ENCODE measurements around the gene CYB5A. TPM values are rescaled to one million over a fixed set of nuclear protein-coding genes. Genes with fewer than 3 reads are reported as not detected.

CYB5A gene
- total RNA-seq, 1 donor = 3.8 TPM

- Histone ChIP-seq H3K4me1 (ENCODE audit: insufficient read depth, low read length) (peaks cover 46% of the 10 kb centered on the region), H3K4me3 (ENCODE audit: low read length) (no peak overlapping the region), H3K27me3 (ENCODE audit: insufficient read depth, low read length) (no peaks in the 10 kb centered on the region), H3K9me3 (ENCODE audit: low read depth, low read length) (no peaks in the 10 kb centered on the region)
Measured at GRCh38 chr18:74251297-74252038, 40.3 kb downstream of the CYB5A start.

- Histone ChIP-seq H3K4me3 (ENCODE audit: low read length) (no peak overlapping the region), H3K27me3 (ENCODE audit: insufficient read depth, low read length) (no peaks in the 10 kb centered on the region), H3K9me3 (ENCODE audit: low read depth, low read length) (no peaks in the 10 kb centered on the region), H3K4me1 (ENCODE audit: insufficient read depth, low read length) (peaks cover 46% of the 10 kb centered on the region)
Measured at GRCh38 chr18:74250131-74250530, 41.6 kb downstream of the CYB5A start.

GRCh38 chr18:74249181-74249968 lies 42.4 kb downstream of the CYB5A start:
- Histone ChIP-seq H3K27me3 (ENCODE audit: insufficient read depth, low read length) (no peaks in the 10 kb centered on the region), H3K4me3 (ENCODE audit: low read length) (no peak overlapping the region), H3K9me3 (ENCODE audit: low read depth, low read length) (no peaks in the 10 kb centered on the region), H3K4me1 (ENCODE audit: insufficient read depth, low read length) (peaks cover 46% of the 10 kb centered on the region)

GRCh38 chr18:74248595-74248994 lies 43.2 kb downstream of the CYB5A start:
- H3K9me3 ChIP-seq (ENCODE audit: low read depth, low read length) = no peaks in the 10 kb centered on the region
- no peak overlapping the region for H3K4me3 ChIP-seq (ENCODE audit: low read length)
- peaks cover 46% of the 10 kb centered on the region for H3K4me1 ChIP-seq (ENCODE audit: insufficient read depth, low read length)
- no peaks in the 10 kb centered on the region for H3K27me3 ChIP-seq (ENCODE audit: insufficient read depth, low read length)

GRCh38 chr18:74248189-74248588 lies 43.6 kb downstream of the CYB5A start:
- no peak overlapping the region for H3K4me3 ChIP-seq (ENCODE audit: low read length)
- H3K9me3 ChIP-seq (ENCODE audit: low read depth, low read length) = no peaks in the 10 kb centered on the region
- H3K4me1 ChIP-seq (ENCODE audit: insufficient read depth, low read length) = peaks cover 46% of the 10 kb centered on the region
- H3K27me3 ChIP-seq (ENCODE audit: insufficient read depth, low read length) = no peaks in the 10 kb centered on the region

- H3K4me1 ChIP-seq (ENCODE audit: insufficient read depth, low read length) = peaks cover 16% of the 10 kb centered on the region
- H3K4me3 ChIP-seq (ENCODE audit: low read length) = no peak overlapping the region
- no peaks in the 10 kb centered on the region for H3K9me3 ChIP-seq (ENCODE audit: low read depth, low read length)
- H3K27me3 ChIP-seq (ENCODE audit: insufficient read depth, low read length) = no peaks in the 10 kb centered on the region
Measured at GRCh38 chr18:74244554-74244953, 47.2 kb downstream of the CYB5A start.

- no peaks in the 10 kb centered on the region for H3K27me3 ChIP-seq (ENCODE audit: insufficient read depth, low read length)
- H3K4me3 ChIP-seq (ENCODE audit: low read length) = no peak overlapping the region
- H3K9me3 ChIP-seq (ENCODE audit: low read depth, low read length) = no peaks in the 10 kb centered on the region
- H3K4me1 ChIP-seq (ENCODE audit: insufficient read depth, low read length) = peaks cover 6% of the 10 kb centered on the region
Measured at GRCh38 chr18:74243127-74243526, 48.6 kb downstream of the CYB5A start.

- no peaks in the 10 kb centered on the region for H3K9me3 ChIP-seq (ENCODE audit: low read depth, low read length)
- no peaks in the 10 kb centered on the region for H3K27me3 ChIP-seq (ENCODE audit: insufficient read depth, low read length)
- H3K4me3 ChIP-seq (ENCODE audit: low read length) = no peak overlapping the region
- H3K4me1 ChIP-seq (ENCODE audit: insufficient read depth, low read length) = peaks cover under 1% of the 10 kb centered on the region
Measured at GRCh38 chr18:74242438-74243096, 49.2 kb downstream of the CYB5A start.

GRCh38 chr18:74241970-74242369 lies 49.8 kb downstream of the CYB5A start:
- H3K27me3 ChIP-seq (ENCODE audit: insufficient read depth, low read length) = no peaks in the 10 kb centered on the region
- H3K9me3 ChIP-seq (ENCODE audit: low read depth, low read length) = no peaks in the 10 kb centered on the region
- H3K4me3 ChIP-seq (ENCODE audit: low read length) = no peak overlapping the region
- no peaks in the 10 kb centered on the region for H3K4me1 ChIP-seq (ENCODE audit: insufficient read depth, low read length)

- Histone ChIP-seq H3K27me3 (ENCODE audit: insufficient read depth, low read length) (no peaks in the 10 kb centered on the region), H3K4me3 (ENCODE audit: low read length) (no peak overlapping the region)
Measured at GRCh38 chr18:74241426-74241825, 50.3 kb downstream of the CYB5A start.

GRCh38 chr18:74239567-74239966 lies 52.2 kb downstream of the CYB5A start:
- Histone ChIP-seq H3K4me1 (ENCODE audit: insufficient read depth, low read length) (no peaks in the 10 kb centered on the region), H3K4me3 (ENCODE audit: low read length) (no peak overlapping the region), H3K9me3 (ENCODE audit: low read depth, low read length) (no peaks in the 10 kb centered on the region), H3K27me3 (ENCODE audit: insufficient read depth, low read length) (no peaks in the 10 kb centered on the region)

More at GRCh38 chr18:74241426-74241825, 50.3 kb downstream of the CYB5A start:
- no peaks in the 10 kb centered on the region for H3K9me3 ChIP-seq (ENCODE audit: low read depth, low read length)
- no peaks in the 10 kb centered on the region for H3K4me1 ChIP-seq (ENCODE audit: insufficient read depth, low read length)

GRCh38 chr18:74234326-74235171 lies 57.2 kb downstream of the CYB5A start:
- Histone ChIP-seq H3K4me1 (ENCODE audit: insufficient read depth, low read length) (no peaks in the 10 kb centered on the region), H3K9me3 (ENCODE audit: low read depth, low read length) (no peaks in the 10 kb centered on the region), H3K4me3 (ENCODE audit: low read length) (no peak overlapping the region), H3K27me3 (ENCODE audit: insufficient read depth, low read length) (no peaks in the 10 kb centered on the region)

GRCh38 chr18:74233933-74234325 lies 57.8 kb downstream of the CYB5A start:
- Histone ChIP-seq H3K27me3 (ENCODE audit: insufficient read depth, low read length) (no peaks in the 10 kb centered on the region), H3K4me3 (ENCODE audit: low read length) (no peak overlapping the region), H3K9me3 (ENCODE audit: low read depth, low read length) (no peaks in the 10 kb centered on the region), H3K4me1 (ENCODE audit: insufficient read depth, low read length) (no peaks in the 10 kb centered on the region)

- H3K27me3 ChIP-seq (ENCODE audit: insufficient read depth, low read length) = no peaks in the 10 kb centered on the region
- H3K4me1 ChIP-seq (ENCODE audit: insufficient read depth, low read length) = no peaks in the 10 kb centered on the region
- H3K9me3 ChIP-seq (ENCODE audit: low read depth, low read length) = no peaks in the 10 kb centered on the region
- no peak overlapping the region for H3K4me3 ChIP-seq (ENCODE audit: low read length)
Measured at GRCh38 chr18:74230922-74231714, 60.6 kb downstream of the CYB5A start.
